AG09319 (cell line): ENCODE measurements around the gene OR51F1.
"Not testable (repeated sequence)": the region's sequence is repeated elsewhere in the genome, so short reads cannot be mapped to it uniquely, and the experiment has no call there.

Source experiments
- DNase-seq: peaks from one replicate; pipeline ENCODE4 v3.0.0-alpha.2; 2010; ENCODE audit warnings: low read depth; ENCODE audit errors: extremely low read depth
- TF ChIP-seq, protein P1 (sequence below): IDR thresholded peaks from 2 replicates; pipeline ENCODE4 v1.5.1; 2011; ENCODE audit warnings: low read depth, mild to moderate bottlenecking, inconsistent platforms, low read length, moderate library complexity

Gene OR51F1, protein sequence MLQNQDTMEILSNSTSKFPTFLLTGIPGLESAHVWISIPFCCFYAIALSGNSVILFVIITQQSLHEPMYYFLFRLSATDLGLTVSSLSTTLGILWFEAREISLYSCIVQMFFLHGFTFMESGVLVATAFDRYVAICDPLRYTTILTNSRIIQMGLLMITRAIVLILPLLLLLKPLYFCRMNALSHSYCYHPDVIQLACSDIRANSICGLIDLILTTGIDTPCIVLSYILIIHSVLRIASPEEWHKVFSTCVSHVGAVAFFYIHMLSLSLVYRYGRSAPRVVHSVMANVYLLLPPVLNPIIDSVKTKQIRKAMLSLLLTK

DNA sequence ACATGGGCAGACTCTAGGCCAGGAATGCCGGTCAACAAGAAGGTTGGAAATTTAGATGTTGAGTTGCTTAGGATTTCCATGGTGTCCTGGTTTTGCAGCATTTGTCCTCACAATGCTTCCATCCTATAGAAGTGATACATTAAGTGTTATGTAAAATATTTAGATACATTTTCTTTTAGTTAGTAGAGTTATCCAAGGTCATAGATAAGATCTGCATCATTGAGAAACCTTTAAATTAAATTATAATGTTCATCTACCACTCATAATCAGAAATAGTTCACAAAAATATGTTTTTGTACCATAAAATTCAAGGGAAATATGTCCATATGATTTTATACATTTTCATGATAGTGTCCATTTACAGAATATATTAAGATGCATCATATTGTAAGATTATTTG, at the start of gene OR51F1:
TSS of gene OR51F1 (minus strand) at position 101 of the 400 bp plus-strand sequence. CDS start at position 101, 0 bp downstream.
- TF ChIP-seq, protein P1, sequence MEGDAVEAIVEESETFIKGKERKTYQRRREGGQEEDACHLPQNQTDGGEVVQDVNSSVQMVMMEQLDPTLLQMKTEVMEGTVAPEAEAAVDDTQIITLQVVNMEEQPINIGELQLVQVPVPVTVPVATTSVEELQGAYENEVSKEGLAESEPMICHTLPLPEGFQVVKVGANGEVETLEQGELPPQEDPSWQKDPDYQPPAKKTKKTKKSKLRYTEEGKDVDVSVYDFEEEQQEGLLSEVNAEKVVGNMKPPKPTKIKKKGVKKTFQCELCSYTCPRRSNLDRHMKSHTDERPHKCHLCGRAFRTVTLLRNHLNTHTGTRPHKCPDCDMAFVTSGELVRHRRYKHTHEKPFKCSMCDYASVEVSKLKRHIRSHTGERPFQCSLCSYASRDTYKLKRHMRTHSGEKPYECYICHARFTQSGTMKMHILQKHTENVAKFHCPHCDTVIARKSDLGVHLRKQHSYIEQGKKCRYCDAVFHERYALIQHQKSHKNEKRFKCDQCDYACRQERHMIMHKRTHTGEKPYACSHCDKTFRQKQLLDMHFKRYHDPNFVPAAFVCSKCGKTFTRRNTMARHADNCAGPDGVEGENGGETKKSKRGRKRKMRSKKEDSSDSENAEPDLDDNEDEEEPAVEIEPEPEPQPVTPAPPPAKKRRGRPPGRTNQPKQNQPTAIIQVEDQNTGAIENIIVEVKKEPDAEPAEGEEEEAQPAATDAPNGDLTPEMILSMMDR, result no peak
- DNase-seq, result no peak

DNA sequence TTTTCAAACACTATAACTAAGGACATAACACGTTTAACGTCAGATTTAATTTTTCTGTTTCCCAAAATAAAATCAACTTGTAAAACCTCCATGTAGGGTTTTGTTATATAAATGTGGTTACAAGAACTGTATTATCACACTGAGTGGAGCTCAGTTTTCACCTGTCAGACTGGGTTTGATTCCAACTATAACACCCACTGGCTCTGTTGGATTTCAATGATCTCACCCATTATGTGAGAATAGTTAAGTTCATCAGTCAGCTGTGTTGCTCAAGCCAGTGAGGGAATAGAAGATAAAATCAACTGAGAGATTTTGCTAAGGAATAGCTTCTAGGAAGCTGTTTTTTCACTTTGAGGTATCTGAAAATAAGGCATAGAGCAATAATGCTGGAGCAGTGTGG, 39.5 kb upstream of the OR51F1 start:
- TF ChIP-seq, protein P1, result no peak

DNA sequence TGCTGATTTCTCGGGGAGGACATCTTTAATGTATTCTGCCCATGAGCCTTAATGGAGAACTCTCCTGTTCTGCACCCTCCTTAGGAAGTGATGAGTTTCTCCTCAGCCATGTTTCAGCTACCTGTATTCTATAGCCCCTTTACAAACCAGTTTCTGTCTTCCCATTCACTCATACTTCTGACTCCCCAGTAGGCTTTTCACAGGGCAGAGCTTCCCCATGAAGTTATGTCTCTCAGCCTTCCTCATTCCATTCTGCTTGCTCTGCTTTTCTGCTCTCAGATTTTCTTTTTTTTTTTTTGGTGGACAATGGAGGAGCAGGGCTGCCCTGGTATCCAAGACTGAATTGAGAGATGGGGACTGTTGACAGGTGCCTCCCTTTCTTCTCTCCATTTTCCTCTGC, 38.7 kb upstream of the OR51F1 start:
- no peak for DNase-seq
- TF ChIP-seq, protein P1, result no peak

More for the DNA sequence above, 39.5 kb upstream of the OR51F1 start:
- no peak for DNase-seq

DNA sequence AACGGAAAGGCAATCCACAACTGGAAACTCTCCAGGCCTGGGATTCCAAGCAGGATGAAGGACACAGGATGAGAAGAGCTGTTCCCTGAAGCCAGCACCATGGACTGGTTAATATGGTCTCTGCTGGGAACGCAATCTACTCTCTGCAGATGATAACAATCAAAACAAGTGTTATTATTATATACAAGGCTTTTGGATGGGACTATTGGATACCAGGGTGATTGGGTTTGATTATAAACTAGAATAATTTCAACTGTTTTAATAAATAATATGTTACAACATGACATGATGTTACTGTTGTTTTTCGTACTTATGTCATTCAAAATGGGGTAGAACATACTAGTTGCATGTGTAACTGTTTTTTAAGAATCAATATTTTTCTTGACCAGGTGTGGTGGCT, 34.5 kb upstream of the OR51F1 start, which contains the start of gene OR52R1:
TSS of gene OR52R1 (minus strand) at position 101 of the 400 bp plus-strand sequence. CDS start at position 101, 0 bp downstream.
- no peak for DNase-seq
- TF ChIP-seq, protein P1, result no peak

DNA sequence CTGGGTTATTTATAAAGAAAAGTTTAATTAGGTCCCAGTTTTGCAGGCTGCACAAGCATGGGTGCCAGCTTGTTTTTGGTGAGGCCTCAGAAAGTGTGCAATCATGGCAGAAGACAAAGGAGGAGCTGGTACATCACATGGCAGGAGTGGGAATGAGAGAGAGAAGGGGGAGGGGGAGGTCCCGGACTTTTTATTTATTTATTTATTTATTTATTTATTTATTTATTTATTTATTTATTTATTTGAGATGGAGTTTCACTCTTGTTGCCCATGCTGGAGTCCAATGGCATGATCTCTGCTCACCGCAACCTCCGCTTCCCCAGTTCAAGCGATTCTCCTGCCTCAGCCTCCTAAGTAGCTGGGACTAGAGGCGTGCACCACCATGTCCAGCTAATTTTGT, 31.6 kb upstream of the OR51F1 start:
- DNase-seq, result not testable (repeated sequence)

DNA sequence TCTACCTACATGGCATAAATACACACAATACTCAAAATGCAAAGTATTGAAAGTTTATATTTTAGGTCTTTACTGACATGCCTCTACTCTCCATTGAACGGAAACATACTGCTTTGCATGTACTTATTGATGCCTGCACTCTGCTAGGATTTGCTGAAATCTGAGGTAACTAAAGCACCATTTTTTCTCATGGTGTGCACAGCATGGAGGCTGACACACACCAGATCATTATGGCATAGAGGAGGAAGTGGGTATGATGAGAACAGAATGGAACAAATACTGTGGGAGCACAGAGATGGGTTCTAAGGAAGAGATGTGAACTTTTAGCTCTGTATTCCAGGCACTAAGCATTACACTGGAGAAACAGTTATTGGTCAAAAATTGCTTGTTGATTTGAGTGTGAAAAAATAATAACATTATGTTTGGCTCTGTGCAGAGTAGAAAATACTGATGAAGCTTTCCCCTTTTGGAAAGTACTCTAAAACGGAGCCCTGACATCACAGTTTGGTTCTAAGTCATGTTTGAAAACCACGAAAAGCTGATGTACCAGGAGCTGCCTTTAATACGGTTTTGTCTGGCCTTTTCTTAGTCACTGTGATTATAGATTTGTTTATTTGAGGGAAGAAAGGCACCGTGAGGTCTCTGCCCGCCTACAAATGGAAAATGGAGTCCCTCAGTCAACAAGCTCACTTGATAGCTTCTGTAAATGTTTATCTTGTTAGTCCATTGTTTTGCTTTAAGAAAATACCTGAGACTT, 28.9 kb upstream of the OR51F1 start:
- TF ChIP-seq, protein P1, result no peak
- no peak for DNase-seq

DNA sequence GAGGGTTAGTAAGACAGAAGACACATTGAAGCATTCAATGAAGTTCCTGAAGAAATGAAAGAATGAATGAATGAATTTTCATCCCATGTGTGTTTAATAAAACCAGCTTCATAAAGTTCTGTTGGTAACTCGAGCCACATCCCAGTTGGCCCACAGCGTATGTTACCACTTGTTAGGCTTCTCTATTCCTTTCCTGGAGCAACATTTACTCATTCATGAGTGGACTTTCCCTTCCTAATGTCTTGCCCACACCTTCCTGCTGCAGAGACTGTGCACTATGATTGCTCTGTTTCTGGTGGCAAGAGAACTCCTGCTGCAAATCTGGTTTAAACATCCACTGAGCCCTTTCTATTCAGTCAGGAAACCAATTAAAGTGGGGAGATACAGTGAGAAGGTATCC, 27.5 kb upstream of the OR51F1 start:
- no peak for DNase-seq
- TF ChIP-seq, protein P1, result no peak
